ENCODE measurements around the gene CHRNA9. TPM values are rescaled to one million over a fixed set of nuclear protein-coding genes. Genes with fewer than 3 reads are reported as not detected.

Gene CHRNA9
- total RNA-seq, 6 experiments from 2014 or later, result not detected

DNA sequence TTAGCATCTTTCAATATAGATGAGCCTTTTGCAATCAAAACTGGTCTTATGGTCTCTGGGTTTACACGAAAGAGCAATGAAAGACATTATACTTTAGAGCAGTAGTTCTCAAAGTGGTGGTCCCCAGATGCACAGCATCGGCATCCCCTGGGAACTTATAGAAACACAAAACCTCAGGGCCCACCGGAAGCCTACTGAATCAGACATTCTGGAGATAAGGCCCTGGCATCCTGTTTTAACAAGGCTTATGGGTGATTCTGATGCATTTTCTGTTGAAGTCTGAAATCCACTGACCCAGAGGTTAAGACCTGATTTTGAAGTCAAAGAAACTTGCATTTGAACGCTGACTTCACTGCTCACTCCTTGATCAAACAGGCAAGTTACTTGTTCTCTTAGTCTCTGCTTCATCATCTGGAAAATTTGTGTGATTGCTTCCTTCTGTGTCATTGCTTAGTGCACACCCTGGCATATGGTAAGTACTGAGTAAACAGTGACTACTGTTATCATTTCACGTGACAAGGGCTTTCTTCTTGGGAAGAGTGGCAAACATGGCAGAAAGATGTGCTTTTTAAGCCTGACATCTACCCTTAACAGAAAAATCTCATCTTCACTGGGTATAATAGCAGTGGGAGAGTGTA, 14.5 kb downstream of the CHRNA9 start:
- H3K4me3 ChIP-seq, result no peak overlapping the region
- H3K36me3 ChIP-seq, result no peaks in the 10 kb centered on the region
- no peak overlapping the region for H3K27ac ChIP-seq
- no peaks in the 10 kb centered on the region for H3K9me3 ChIP-seq
- H3K4me1 ChIP-seq, result no peaks in the 10 kb centered on the region
- ATAC-seq (no peak), DNase-seq (no peak)
- WGBS (ENCODE audit: insufficient coverage, low coverage, low lambda C conversion rate, missing lambda C conversion rate), result 60% methylated on average over 5 of the region's 5 CpGs
- H3K27me3 ChIP-seq, result no peaks in the 10 kb centered on the region
- no peak for TF ChIP-seq POLR2A (IDR thresholded peaks at IDR 0.05)
- TF ChIP-seq, protein P1, sequence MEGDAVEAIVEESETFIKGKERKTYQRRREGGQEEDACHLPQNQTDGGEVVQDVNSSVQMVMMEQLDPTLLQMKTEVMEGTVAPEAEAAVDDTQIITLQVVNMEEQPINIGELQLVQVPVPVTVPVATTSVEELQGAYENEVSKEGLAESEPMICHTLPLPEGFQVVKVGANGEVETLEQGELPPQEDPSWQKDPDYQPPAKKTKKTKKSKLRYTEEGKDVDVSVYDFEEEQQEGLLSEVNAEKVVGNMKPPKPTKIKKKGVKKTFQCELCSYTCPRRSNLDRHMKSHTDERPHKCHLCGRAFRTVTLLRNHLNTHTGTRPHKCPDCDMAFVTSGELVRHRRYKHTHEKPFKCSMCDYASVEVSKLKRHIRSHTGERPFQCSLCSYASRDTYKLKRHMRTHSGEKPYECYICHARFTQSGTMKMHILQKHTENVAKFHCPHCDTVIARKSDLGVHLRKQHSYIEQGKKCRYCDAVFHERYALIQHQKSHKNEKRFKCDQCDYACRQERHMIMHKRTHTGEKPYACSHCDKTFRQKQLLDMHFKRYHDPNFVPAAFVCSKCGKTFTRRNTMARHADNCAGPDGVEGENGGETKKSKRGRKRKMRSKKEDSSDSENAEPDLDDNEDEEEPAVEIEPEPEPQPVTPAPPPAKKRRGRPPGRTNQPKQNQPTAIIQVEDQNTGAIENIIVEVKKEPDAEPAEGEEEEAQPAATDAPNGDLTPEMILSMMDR (IDR thresholded peaks at IDR 0.05), result no peak
- intact Hi-C loops (cut with DNase I), result no loop called here

DNA sequence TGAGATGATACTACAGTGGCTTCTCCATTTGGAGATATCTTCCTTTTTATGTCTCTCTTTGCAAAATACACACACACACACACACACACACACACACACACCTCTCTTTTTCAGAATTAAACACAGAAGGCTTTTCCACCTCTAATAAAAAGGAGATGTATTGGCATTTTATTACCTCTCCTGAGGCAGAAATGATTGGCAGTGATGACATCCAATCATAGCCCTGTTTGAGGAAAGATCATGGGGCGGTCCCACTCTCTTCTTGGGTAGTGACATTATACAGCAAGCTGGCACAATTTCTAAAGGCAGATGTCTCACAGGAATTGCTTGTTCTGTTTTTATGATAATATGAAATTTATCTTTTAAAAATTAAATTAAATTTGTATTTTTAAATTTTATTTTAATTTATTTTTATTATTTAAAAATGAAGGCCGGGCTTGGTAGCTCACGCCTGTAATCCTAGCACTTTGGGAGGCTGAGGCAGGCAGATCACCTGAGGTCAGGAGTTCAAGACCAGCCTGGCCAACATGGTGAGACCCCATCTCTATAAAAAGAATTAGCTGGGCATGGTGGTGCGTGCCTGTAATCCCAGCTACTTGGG, 15.6 kb downstream of the CHRNA9 start:
- 93% methylated on average over 3 of the region's 4 CpGs for WGBS (ENCODE audit: insufficient coverage, low coverage, low lambda C conversion rate, missing lambda C conversion rate)
- no peak for DNase-seq
- no peaks in the 10 kb centered on the region for H3K4me1 ChIP-seq
- no peaks in the 10 kb centered on the region for H3K27me3 ChIP-seq
- intact Hi-C loops (cut with DNase I), result no loop called here
- H3K9me3 ChIP-seq, result no peaks in the 10 kb centered on the region
- no peak overlapping the region for H3K4me3 ChIP-seq
- TF ChIP-seq POLR2A (IDR thresholded peaks at IDR 0.05), result no peak
- TF ChIP-seq, protein P1 (IDR thresholded peaks at IDR 0.05), result no peak
- no peak overlapping the region for H3K27ac ChIP-seq
- no peaks in the 10 kb centered on the region for H3K36me3 ChIP-seq
- no peak for ATAC-seq

DNA sequence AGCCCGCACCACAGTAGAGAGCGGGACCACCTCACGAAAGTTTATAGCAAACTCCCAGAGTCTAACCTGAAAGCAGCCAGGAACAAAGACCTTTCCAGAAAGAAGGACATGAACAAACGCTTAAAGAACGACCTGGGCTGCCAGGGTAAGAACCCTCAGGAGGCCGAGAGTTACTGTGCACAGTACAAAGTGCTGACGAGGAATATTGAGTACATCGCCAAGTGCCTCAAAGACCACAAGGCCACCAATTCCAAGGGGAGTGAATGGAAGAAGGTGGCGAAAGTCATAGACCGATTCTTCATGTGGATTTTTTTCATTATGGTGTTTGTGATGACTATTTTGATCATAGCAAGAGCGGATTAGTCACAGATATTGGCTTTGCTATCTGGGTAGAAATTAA, 19.0 kb downstream of the CHRNA9 start:
- TF ChIP-seq, protein P1 (IDR thresholded peaks at IDR 0.05), result no peak
- TF ChIP-seq POLR2A (IDR thresholded peaks at IDR 0.05), result no peak
- no peaks in the 10 kb centered on the region for H3K36me3 ChIP-seq
- no peak overlapping the region for H3K4me3 ChIP-seq
- WGBS (ENCODE audit: insufficient coverage, low coverage, low lambda C conversion rate, missing lambda C conversion rate), result 91% methylated on average over 8 of the region's 11 CpGs
- no peaks in the 10 kb centered on the region for H3K9me3 ChIP-seq
- no peak overlapping the region for H3K27ac ChIP-seq
- no peaks in the 10 kb centered on the region for H3K4me1 ChIP-seq
- intact Hi-C loops (cut with DNase I), result no loop called here
- ATAC-seq (no peak), DNase-seq (no peak)
- H3K27me3 ChIP-seq, result no peaks in the 10 kb centered on the region

DNA sequence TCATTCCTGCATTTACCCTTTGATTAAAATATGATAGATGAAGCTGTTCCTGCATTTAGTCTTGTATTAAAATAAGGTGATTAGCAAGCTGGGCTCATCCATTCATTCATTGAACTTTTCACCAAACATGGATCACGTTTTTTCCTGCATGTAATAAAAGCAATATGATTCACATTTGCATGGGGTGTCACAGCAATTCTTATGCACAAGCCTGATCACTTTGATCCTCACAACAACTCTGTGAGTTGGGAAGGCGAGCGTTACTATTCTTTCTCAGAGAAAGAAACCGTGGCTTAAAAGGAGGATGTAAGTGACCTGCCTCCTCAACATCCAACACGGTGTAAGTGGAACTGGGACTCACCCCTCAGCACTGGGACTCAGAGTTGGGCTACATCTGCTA, 20.0 kb downstream of the CHRNA9 start:
- DNase-seq (no peak), ATAC-seq (no peak)
- no peak overlapping the region for H3K4me3 ChIP-seq
- WGBS (ENCODE audit: insufficient coverage, low coverage, low lambda C conversion rate, missing lambda C conversion rate), result 87% methylated on average over 5 of the region's 5 CpGs
- no peaks in the 10 kb centered on the region for H3K27me3 ChIP-seq
- no peak overlapping the region for H3K27ac ChIP-seq
- no peaks in the 10 kb centered on the region for H3K36me3 ChIP-seq
- H3K9me3 ChIP-seq, result no peaks in the 10 kb centered on the region
- intact Hi-C loops (cut with DNase I), result no loop called here
- H3K4me1 ChIP-seq, result no peaks in the 10 kb centered on the region
- TF ChIP-seq, protein P1 (IDR thresholded peaks at IDR 0.05), result no peak
- no peak for TF ChIP-seq POLR2A (IDR thresholded peaks at IDR 0.05)

Data from right lobe of liver (tissue), 6 donors.